ENCODE measurements around the gene POU5F1. TPM values are rescaled to one million over a fixed set of nuclear protein-coding genes. Genes with fewer than 3 reads are reported as not detected.

The POU5F1 gene
- polyA plus RNA-seq, 6 donors from 2014 or later = 0.25 to 0.40 TPM; not detected in 4

GRCh38 chr6:31120151-31120915, 50.1 kb downstream of the POU5F1 start, which contains the start of gene CDSN:
TSS of gene CDSN (minus strand) at chr6:31120446. CDS start at chr6:31120419, 27 bp downstream.
- peaks cover 0 to 48% (median 46%) of the 10 kb centered on the region in 3 donors for H3K27me3 Mint-ChIP-seq
- H3K27ac Mint-ChIP-seq = no peak within 1 kb of the TSS
- DNase-seq (no peak), ATAC-seq (ENCODE audit: low read depth in 2 of 2) (no peak)
- no peak within 1 kb of the TSS for H3K4me3 Mint-ChIP-seq
- no peaks in the 10 kb centered on the region for H3K9me3 Mint-ChIP-seq
- no peaks in the 10 kb centered on the region for H3K36me3 Mint-ChIP-seq
- H3K4me1 Mint-ChIP-seq = peaks cover 5 to 8% (median 6%) of the 10 kb centered on the region in 3 donors

- no peak for ATAC-seq (ENCODE audit: low read depth in 2 of 2)
- peaks cover 4 to 55% (median 47%) of the 10 kb centered on the region in 3 donors for H3K27me3 Mint-ChIP-seq
These were observed 52.3 kb downstream of the POU5F1 start for GRCh38 chr6:31118178-31118577.

GRCh38 chr6:31116661-31117385, 53.7 kb downstream of the POU5F1 start:
- Mint-ChIP-seq H3K4me1 (peaks cover 10 to 16% (median 12%) of the 10 kb centered on the region in 3 donors), H3K36me3 (no peaks in the 10 kb centered on the region), H3K27ac (peak overlapping the region in 1 of 6 donors; percentile 82), H3K27me3 (peaks cover 8 to 58% (median 51%) of the 10 kb centered on the region in 3 donors), H3K9me3 (no peaks in the 10 kb centered on the region), H3K4me3 (no peak overlapping the region)
- no peak for DNase-seq
- no peak for ATAC-seq (ENCODE audit: low read depth in 2 of 2)

More at GRCh38 chr6:31118178-31118577, 52.3 kb downstream of the POU5F1 start:
- Mint-ChIP-seq H3K36me3 (no peaks in the 10 kb centered on the region), H3K27ac (peak overlapping the region in 1 of 6 donors; percentile 77), H3K4me1 (peaks cover 10 to 16% (median 12%) of the 10 kb centered on the region in 3 donors), H3K9me3 (no peaks in the 10 kb centered on the region), H3K4me3 (no peak overlapping the region)
- no peak for DNase-seq

- Mint-ChIP-seq H3K4me1 (peaks cover 10 to 16% (median 12%) of the 10 kb centered on the region in 3 donors), H3K36me3 (no peaks in the 10 kb centered on the region), H3K9me3 (no peaks in the 10 kb centered on the region), H3K4me3 (no peak overlapping the region), H3K27ac (peak overlapping the region in 1 of 6 donors; percentile 6), H3K27me3 (peaks cover 9 to 60% (median 53%) of the 10 kb centered on the region in 3 donors)
- no peak for ATAC-seq (ENCODE audit: low read depth in 2 of 2)
- DNase-seq = no peak
These were observed 54.4 kb downstream of the POU5F1 start for GRCh38 chr6:31115941-31116560.

GRCh38 chr6:31114970-31115849, 55.3 kb downstream of the POU5F1 start:
- H3K9me3 Mint-ChIP-seq = no peaks in the 10 kb centered on the region
- H3K4me3 Mint-ChIP-seq = peak overlapping the region in 2 of 8 donors; percentile 3 to 7
- no peak for DNase-seq
- peaks cover 10 to 16% (median 12%) of the 10 kb centered on the region in 3 donors for H3K4me1 Mint-ChIP-seq
- peaks cover 17 to 69% (median 59%) of the 10 kb centered on the region in 3 donors for H3K27me3 Mint-ChIP-seq
- H3K36me3 Mint-ChIP-seq = no peaks in the 10 kb centered on the region
- ATAC-seq (ENCODE audit: low read depth in 2 of 2) = peak; percentile 54 to 86
- H3K27ac Mint-ChIP-seq = peak overlapping the region in 4 of 6 donors; percentile 6 to 78 (median 20)

- Mint-ChIP-seq H3K9me3 (peaks cover 0 to 2% (median 0%) of the 10 kb centered on the region in 7 donors), H3K4me1 (peaks cover 10 to 21% (median 12%) of the 10 kb centered on the region in 3 donors), H3K36me3 (no peaks in the 10 kb centered on the region), H3K27ac (peak within 1 kb of the TSS in 4 of 6 donors; percentile 6 to 78 (median 20)), H3K27me3 (peaks cover 21 to 76% (median 66%) of the 10 kb centered on the region in 3 donors), H3K4me3 (peak within 1 kb of the TSS in 2 of 8 donors; percentile 3 to 7)
- no peak for ATAC-seq (ENCODE audit: low read depth in 2 of 2)
- no peak for DNase-seq
These were observed 56.0 kb downstream of the POU5F1 start, which contains the start of gene PSORS1C1 for GRCh38 chr6:31114541-31114878. TSS of gene PSORS1C1 (plus strand) at chr6:31114800. CDS start at chr6:31129633, 14,833 bp downstream.

Other genes with a start within 250 kb of the POU5F1 start
- under 1 TPM in 1 of 6 donors, not detected in 5; 0.38 TPM for gene SFTA2, start 238.5 kb downstream of the POU5F1 start, polyA plus RNA-seq (ENCODE audit: low read depth in 6 of 6)
- gene MUCL3, start 229.7 kb downstream of the POU5F1 start, polyA plus RNA-seq (ENCODE audit: low read depth in 6 of 6) = not detected
- not detected for gene MUC21, start 187.0 kb downstream of the POU5F1 start, polyA plus RNA-seq (ENCODE audit: low read depth in 6 of 6)
- gene MUC22, start 160.2 kb downstream of the POU5F1 start, polyA plus RNA-seq (ENCODE audit: low read depth in 6 of 6) = not detected
- gene C6orf15, start 58.1 kb downstream of the POU5F1 start, polyA plus RNA-seq (ENCODE audit: low read depth in 6 of 6) = not detected
- gene PSORS1C1, start 55.9 kb downstream of the POU5F1 start, polyA plus RNA-seq (ENCODE audit: low read depth in 6 of 6) = not detected
- not detected for gene CDSN, start 50.2 kb downstream of the POU5F1 start, polyA plus RNA-seq (ENCODE audit: low read depth in 6 of 6)
- gene PSORS1C2, start 31.6 kb downstream of the POU5F1 start, polyA plus RNA-seq (ENCODE audit: low read depth in 6 of 6) = not detected
- gene CCHCR1, start 12.9 kb downstream of the POU5F1 start, polyA plus RNA-seq (ENCODE audit: low read depth in 6 of 6) = 1 to 10 TPM; 2.6 to 6.1 (median 4.5) TPM
- gene TCF19, start 12.1 kb downstream of the POU5F1 start, polyA plus RNA-seq (ENCODE audit: low read depth in 6 of 6) = 10 to 100 TPM in 4 of 6 donors, 1 to 10 TPM in 2; 8.4 to 12.3 (median 11.5) TPM
- 1,000 to 10,000 TPM in 5 of 6 donors, 100 to 1,000 TPM in 1; 882 to 1,808 (median 1,469) TPM for gene HLA-C, start 101.4 kb upstream of the POU5F1 start, polyA plus RNA-seq (ENCODE audit: low read depth in 6 of 6)
- 1,000 to 10,000 TPM; 3,795 to 6,657 (median 6,196) TPM for gene HLA-B, start 186.5 kb upstream of the POU5F1 start, polyA plus RNA-seq (ENCODE audit: low read depth in 6 of 6)
- 1 to 10 TPM; 3.6 to 6.3 (median 4.4) TPM for gene MICA, start 232.9 kb upstream of the POU5F1 start, polyA plus RNA-seq (ENCODE audit: low read depth in 6 of 6)

All from naive B cell (primary cell).